HCT116 (cell line): ENCODE measurements around the gene KRT77. TPM values are rescaled to one million over a fixed set of nuclear protein-coding genes. Genes with fewer than 3 reads are reported as not detected.

Experiments used
- ATAC-seq: fragments of 200-7000 bp; cut with Tn5 transposase; 2 replicates; pipeline ENCODE4 v1.9.1; 2020; ENCODE audit warnings: mild to moderate bottlenecking, moderate library complexity
- BruUV-seq: library from RNA; stranded (reverse); fragments of 400-500 nt; replicated peaks from 2 replicates; lab custom pipeline; 2021; lab: Mats Ljungman, UMichigan
- CTCF ChIA-PET: fragments of 300-600 bp; sonication (Branson Sonifier 250); formaldehyde crosslinking; loops from one replicate; lab custom pipeline; 2021; ENCODE audit warnings: antibody characterized with exemption; lab: Charles Lee
- POLR2A ChIA-PET: fragments of 300-600, 350-600 bp; sonication (Branson Sonifier 250); formaldehyde crosslinking; loops from one replicate; lab custom pipeline; 2021; ENCODE audit warnings: antibody characterized with exemption; lab: Charles Lee
- RAD21 ChIA-PET, 2 experiments: fragments of 300-600 bp; sonication (Branson Sonifier 250); formaldehyde crosslinking; loops; one replicate each; lab custom pipeline; 2023; ENCODE audit warnings: low total read pairs in 2 of 2; ENCODE audit not compliant: uncharacterized antibody in 2 of 2, unreplicated experiment in 2 of 2, low non-redundant PET in 1 of 2; lab: Charles Lee
- DNase-seq: peaks from one replicate; pipeline ENCODE4 v3.0.0-alpha.2; 2010; ENCODE audit warnings: low read depth, low spot score
- H2AFZ ChIP-seq: fragments of 200-600 bp; shearing (Covaris generic), sonication (generic); 2 replicates; pipeline ENCODE4 v1.6.1; 2017; ENCODE audit warnings: low read depth, mixed run types, mixed read lengths, antibody characterized with exemption, low read length; ENCODE audit not compliant: poor library complexity, severe bottlenecking
- H3K27ac ChIP-seq: 2 replicates; pipeline ENCODE4 v1.5.1; 2012; ENCODE audit warnings: low read depth, low read length
- H3K27me3 ChIP-seq: fragments of 200-600 bp; sonication (generic); 2 replicates; pipeline ENCODE4 v1.6.1; 2016; ENCODE audit warnings: mixed run types, low read length, mixed read lengths; ENCODE audit not compliant: insufficient read depth
- H3K36me3 ChIP-seq, 2 experiments: fragments of 200-500 bp in 1 of 2; fragments of 200-600 bp in 1 of 2; sonication (Bioruptor generic) in 1 of 2; sonication (generic) in 1 of 2; 2 replicates each; pipeline versions ENCODE4 v1.5.1 to v1.6.1; 2014 to 2016; ENCODE audit warnings: low read length in 2 of 2, inconsistent platforms in 1 of 2, mixed read lengths in 1 of 2, mixed run types in 1 of 2; ENCODE audit not compliant: insufficient read depth in 2 of 2, control insufficient read depth in 1 of 2
- H3K4me1 ChIP-seq, 2 experiments: fragments of 200-600 bp in 1 of 2; sonication (generic) in 1 of 2; 2 replicates each; pipeline versions ENCODE4 v1.5.1 to v1.6.1; 2012 to 2017; ENCODE audit warnings: low read length in 2 of 2, inconsistent platforms in 1 of 2, mild to moderate bottlenecking in 1 of 2, mixed read lengths in 1 of 2, mixed run types in 1 of 2, moderate library complexity in 1 of 2; ENCODE audit not compliant: insufficient read depth in 2 of 2, control insufficient read depth in 1 of 2
- H3K4me2 ChIP-seq: fragments of 200-600 bp; sonication (generic); 2 replicates; pipeline ENCODE4 v1.6.1; 2017; ENCODE audit warnings: mixed run types, low read length, mixed read lengths
- H3K4me3 ChIP-seq, 2 experiments: fragments of 200-600 bp in 1 of 2; sonication (generic) in 1 of 2; replicated peaks in 1 of 2; 2 replicates each; pipeline ENCODE4 v1.5.1; 2011 to 2016; ENCODE audit warnings: low read length in 2 of 2, control low read depth in 1 of 2, low read depth in 1 of 2, mild to moderate bottlenecking in 1 of 2, mixed read lengths in 1 of 2, mixed run types in 1 of 2
- H3K79me2 ChIP-seq: fragments of 200-600 bp; sonication (generic); 2 replicates; pipeline ENCODE4 v1.6.1; 2017; ENCODE audit warnings: mild to moderate bottlenecking, mixed run types, low read length, moderate library complexity, mixed read lengths; ENCODE audit not compliant: insufficient read depth
- H3K9ac ChIP-seq: fragments of 200-600 bp; sonication (generic); 2 replicates; pipeline ENCODE4 v1.6.1; 2016; ENCODE audit warnings: low read length, mixed read lengths
- H3K9me2 ChIP-seq: fragments of 200-600 bp; sonication (generic), shearing (Covaris generic); 2 replicates; pipeline ENCODE4 v1.6.1; 2017; ENCODE audit warnings: mixed run types, mild to moderate bottlenecking, moderate library complexity; ENCODE audit not compliant: insufficient read depth
- H3K9me3 ChIP-seq, 2 experiments: fragments of 200-500 bp in 1 of 2; fragments of 200-600 bp in 1 of 2; sonication (Bioruptor generic) in 1 of 2; sonication (generic) in 1 of 2; 2 replicates each; pipeline ENCODE4 v1.6.1; 2014 to 2017; ENCODE audit warnings: low read length in 2 of 2, mixed read lengths in 2 of 2, inconsistent platforms in 1 of 2, low read depth in 1 of 2, mild to moderate bottlenecking in 1 of 2, mixed run types in 1 of 2, moderate library complexity in 1 of 2; ENCODE audit not compliant: control insufficient read depth in 1 of 2, insufficient read depth in 1 of 2
- H4K20me1 ChIP-seq: fragments of 200-600 bp; sonication (generic), shearing (Covaris generic); 2 replicates; pipeline ENCODE4 v1.6.1; 2017; ENCODE audit warnings: mixed run types, mild to moderate bottlenecking, moderate library complexity; ENCODE audit not compliant: insufficient read depth
- ATF3 ChIP-seq: IDR thresholded peaks from 2 replicates; pipeline ENCODE4 v1.6.1; 2012
- CTCF ChIP-seq, 3 experiments: fragments of 200-600 bp in 1 of 3; sonication (generic) in 1 of 3; IDR thresholded peaks in 2 of 3; conservative IDR thresholded peaks in 1 of 3; 2 replicates each; pipeline ENCODE4 v1.5.1; 2012 to 2017; ENCODE audit warnings: low read depth in 2 of 3, low read length in 2 of 3, antibody characterized with exemption in 1 of 3, borderline replicate concordance in 1 of 3, control low read depth in 1 of 3, mild to moderate bottlenecking in 1 of 3, mixed read lengths in 1 of 3, mixed run types in 1 of 3, moderate library complexity in 1 of 3; ENCODE audit not compliant: insufficient read depth in 1 of 3
- FOSL1 ChIP-seq: IDR thresholded peaks from 2 replicates; pipeline ENCODE4 v1.6.1; 2012; ENCODE audit warnings: low read depth
- JUND ChIP-seq: IDR thresholded peaks from 2 replicates; pipeline ENCODE4 v1.6.1; 2012
- POLR2AphosphoS5 ChIP-seq: IDR thresholded peaks from 2 replicates; pipeline ENCODE4 v1.6.1; 2011; ENCODE audit warnings: mild to moderate bottlenecking, low read depth, low read length, moderate library complexity
- SP1 ChIP-seq: IDR thresholded peaks from 2 replicates; pipeline ENCODE4 v1.6.1; 2012; ENCODE audit warnings: low read depth
- YY1 ChIP-seq: IDR thresholded peaks from 2 replicates; pipeline ENCODE4 v1.6.1; 2011; ENCODE audit warnings: low read length, low read depth, moderate library complexity, mild to moderate bottlenecking; ENCODE audit not compliant: insufficient replicate concordance; ENCODE audit errors: extremely low read depth
- ZFX ChIP-seq: fragments of 450-650 bp; IDR thresholded peaks from 2 replicates; pipeline ENCODE4 v1.6.1; 2017
- ZNF274 ChIP-seq: fragments of 200-500 bp; sonication (Bioruptor generic); IDR thresholded peaks from 2 replicates; pipeline ENCODE4 v1.6.1; 2014; ENCODE audit warnings: mild to moderate bottlenecking, low read depth, low read length, inconsistent platforms
- intact Hi-C: fragments of 100-400 bp; cut with micrococcal nuclease; formaldehyde crosslinking; loops from 2 replicates; pipeline ENCODE4 v1.10.0; 2022
- total RNA-seq: library from RNA; stranded (reverse); gene quantifications from one replicate; pipeline ENCODE4 v1.2.1, GENCODE V29; 2021; ENCODE audit not compliant: unreplicated experiment
- TF ChIP-seq, protein P1 (sequence below): IDR thresholded peaks from 2 replicates; pipeline ENCODE4 v1.6.1; 2012; ENCODE audit warnings: low read depth

KRT77 gene
- total RNA-seq, 1 experiment from 2014 or later: not detected

DNA sequence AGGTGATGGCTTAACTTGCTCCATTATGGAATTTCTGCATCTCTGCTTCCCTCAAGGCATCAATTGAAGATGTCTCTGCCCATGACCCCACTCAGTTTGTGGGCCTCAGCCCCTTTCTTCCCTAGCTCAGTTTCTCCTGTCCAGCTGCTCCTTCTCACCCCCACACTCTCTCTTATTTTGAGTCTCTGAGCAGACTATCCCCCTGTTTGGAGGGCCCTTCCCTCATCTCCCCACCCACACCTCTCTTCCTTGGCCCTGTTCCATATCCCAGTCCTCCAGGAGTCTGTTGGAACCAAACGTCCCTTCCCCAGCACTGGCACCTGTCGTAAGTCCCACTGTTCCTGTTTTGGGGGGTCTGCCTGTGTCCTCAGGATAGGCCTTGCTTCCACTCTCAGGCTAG is 14.8 kb downstream of the KRT77 start (continued):
- TF ChIP-seq, protein P1, sequence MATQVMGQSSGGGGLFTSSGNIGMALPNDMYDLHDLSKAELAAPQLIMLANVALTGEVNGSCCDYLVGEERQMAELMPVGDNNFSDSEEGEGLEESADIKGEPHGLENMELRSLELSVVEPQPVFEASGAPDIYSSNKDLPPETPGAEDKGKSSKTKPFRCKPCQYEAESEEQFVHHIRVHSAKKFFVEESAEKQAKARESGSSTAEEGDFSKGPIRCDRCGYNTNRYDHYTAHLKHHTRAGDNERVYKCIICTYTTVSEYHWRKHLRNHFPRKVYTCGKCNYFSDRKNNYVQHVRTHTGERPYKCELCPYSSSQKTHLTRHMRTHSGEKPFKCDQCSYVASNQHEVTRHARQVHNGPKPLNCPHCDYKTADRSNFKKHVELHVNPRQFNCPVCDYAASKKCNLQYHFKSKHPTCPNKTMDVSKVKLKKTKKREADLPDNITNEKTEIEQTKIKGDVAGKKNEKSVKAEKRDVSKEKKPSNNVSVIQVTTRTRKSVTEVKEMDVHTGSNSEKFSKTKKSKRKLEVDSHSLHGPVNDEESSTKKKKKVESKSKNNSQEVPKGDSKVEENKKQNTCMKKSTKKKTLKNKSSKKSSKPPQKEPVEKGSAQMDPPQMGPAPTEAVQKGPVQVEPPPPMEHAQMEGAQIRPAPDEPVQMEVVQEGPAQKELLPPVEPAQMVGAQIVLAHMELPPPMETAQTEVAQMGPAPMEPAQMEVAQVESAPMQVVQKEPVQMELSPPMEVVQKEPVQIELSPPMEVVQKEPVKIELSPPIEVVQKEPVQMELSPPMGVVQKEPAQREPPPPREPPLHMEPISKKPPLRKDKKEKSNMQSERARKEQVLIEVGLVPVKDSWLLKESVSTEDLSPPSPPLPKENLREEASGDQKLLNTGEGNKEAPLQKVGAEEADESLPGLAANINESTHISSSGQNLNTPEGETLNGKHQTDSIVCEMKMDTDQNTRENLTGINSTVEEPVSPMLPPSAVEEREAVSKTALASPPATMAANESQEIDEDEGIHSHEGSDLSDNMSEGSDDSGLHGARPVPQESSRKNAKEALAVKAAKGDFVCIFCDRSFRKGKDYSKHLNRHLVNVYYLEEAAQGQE: no peak
- no peak for TF ChIP-seq SP1

- Histone ChIP-seq H2AFZ (peak overlapping the region; percentile 10), H3K9me3 (no peaks in the 10 kb centered on the region), H3K4me1 (peaks cover 2 to 17% of the 10 kb centered on the region in 2 experiments; a peak in 3 of 4 replicates), H3K79me2 (no peaks in the 10 kb centered on the region), H3K9ac (no peak overlapping the region), H3K9me2 (no peaks in the 10 kb centered on the region), H3K4me2 (peak overlapping the region; percentile 75), H3K27me3 (no peaks in the 10 kb centered on the region), H4K20me1 (no peaks in the 10 kb centered on the region), H3K4me3 (peak overlapping the region in 1 of 2 experiments; percentile 22; a peak in 1 of 4 replicates), H3K27ac (no peak overlapping the region), H3K36me3 (no peaks in the 10 kb centered on the region)
- CTCF ChIA-PET: interaction anchor here (0.8 to 1.6 kb wide), 2 partner anchors 178 to 192 kb away, joined by 3 read pairs; no protein-coding TSS in a partner anchor
- intact Hi-C loops: no loop called here
- DNase-seq (peak; percentile 12), ATAC-seq (peak; percentile 82)
- POLR2A ChIA-PET: no interaction called here
- RAD21 ChIA-PET: no interaction called here
- peak; percentile 39; the same call in 1 of the 2 replicates for TF ChIP-seq JUND
- no peak for TF ChIP-seq ZFX
- TF ChIP-seq YY1: no peak
- TF ChIP-seq ZNF274: no peak
- TF ChIP-seq ATF3: no peak
- TF ChIP-seq POLR2AphosphoS5: no peak
- no peak for TF ChIP-seq CTCF (IDR thresholded peaks at IDR 0.05 in 2 of 3, conservative IDR thresholded peaks at IDR 0.05 in 1 of 3; ENCODE audit: borderline replicate concordance in 1 of 3, insufficient read depth in 1 of 3, low read depth in 2 of 3, low read length in 2 of 3)
- no peak for TF ChIP-seq FOSL1
- no TSS peak for BruUV-seq
Measured at GRCh38 chr12:52687497-52688385, 15.6 kb downstream of the KRT77 start.
